Embryonic facial prominence (tissue), 1 donor: ENCODE measurements around the gene PRPF40B.
"Not testable (repeated sequence)": the region's sequence is repeated elsewhere in the genome, so short reads cannot be mapped to it uniquely, and the experiment has no call there.

Source experiments
- DNase-seq: peaks from one replicate; pipeline ENCODE4 v3.0.0-alpha.2; 2016; ENCODE audit errors: extremely low spot score

The PRPF40B gene

DNA sequence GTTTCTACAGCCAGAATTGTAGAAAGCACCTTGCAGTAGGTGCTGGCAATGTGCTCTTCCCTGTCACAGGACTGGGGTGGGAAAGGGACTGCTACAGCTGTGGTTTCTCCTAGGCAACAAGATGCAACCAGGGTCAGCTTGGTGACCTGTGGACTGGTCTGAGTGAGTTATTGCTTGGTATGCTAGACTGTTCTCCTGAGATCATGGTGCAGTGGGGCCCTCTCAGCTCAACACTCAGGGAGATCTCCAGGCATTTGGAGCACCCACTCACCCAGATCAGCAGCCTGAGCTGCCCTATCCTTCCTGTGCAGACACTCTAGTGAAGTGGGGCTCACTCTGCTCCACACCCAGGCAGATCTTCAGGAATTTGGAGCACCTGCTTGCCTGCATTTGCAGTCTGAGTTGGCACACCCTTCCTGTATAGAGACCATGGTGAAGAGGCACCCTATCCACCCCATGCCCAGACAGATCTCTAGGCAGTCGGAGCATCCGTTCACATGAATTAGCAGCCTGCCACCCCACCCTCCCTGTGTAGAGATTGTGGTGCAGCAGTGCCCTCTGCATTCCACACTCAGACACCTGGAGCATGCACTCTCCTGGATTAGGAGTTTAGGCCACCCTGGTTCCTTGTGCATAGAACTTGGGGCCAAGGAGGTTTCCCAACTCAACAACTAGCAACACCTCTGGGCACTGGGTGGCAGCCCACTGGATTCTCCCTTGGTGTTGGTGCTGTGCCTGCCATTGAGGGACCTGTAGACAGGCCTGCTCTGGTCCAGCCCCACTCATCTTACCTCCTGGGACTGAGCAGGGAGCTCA is 14.1 kb upstream of the PRPF40B start:
- no peak for DNase-seq

DNA sequence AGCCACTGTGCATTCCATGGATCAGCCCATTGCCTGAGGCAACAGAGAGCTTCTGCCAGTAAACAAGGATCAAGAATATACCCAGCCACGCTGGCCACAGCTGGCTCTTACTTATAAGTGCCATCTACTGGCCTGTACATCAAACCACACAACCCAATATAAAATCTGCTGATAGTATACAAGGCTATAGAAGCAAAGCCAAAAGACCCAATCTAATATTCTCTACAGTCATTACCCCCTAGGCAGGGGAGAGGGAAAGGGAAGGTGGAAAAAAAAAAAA is 13.5 kb upstream of the PRPF40B start:
- DNase-seq = no peak

DNA sequence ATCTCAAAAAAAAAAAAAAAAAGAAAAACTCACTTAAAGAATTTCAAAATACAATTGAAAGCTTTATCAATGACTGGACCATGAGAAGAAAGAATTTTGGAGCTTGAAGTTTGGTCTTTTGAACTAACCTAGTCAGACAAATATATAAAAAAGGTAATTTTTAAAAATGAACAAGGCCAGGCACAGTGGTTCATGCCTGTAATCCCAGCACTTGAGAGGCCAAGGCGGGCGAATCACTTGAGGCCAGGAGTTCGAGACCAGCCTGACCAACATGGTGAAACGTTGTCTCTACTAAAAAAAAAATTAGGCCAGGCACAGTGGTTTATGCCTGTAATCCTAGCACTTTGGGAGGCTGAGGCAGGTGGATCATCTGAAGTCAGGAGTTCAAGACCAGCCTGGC is 12.6 kb upstream of the PRPF40B start:
- not testable (repeated sequence) for DNase-seq

DNA sequence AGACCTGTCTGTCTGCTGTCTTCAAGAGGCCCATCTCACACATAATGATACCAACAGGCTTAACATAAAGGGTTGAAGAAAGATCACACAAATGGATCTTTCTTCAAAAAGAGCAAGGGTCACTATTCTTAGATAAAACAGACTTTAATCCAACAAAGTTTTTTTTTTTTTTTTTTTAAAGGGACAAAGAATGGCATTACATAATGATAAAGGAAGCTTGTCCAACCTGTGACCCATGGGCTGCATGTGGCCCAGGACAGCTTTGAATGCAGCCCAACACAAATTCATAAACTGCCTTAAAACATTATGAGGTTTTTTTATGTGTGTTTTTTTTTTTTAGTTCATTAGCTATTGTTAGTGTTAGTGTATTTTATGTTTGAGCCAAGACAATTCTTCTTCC is 11.2 kb upstream of the PRPF40B start:
- no peak for DNase-seq

DNA sequence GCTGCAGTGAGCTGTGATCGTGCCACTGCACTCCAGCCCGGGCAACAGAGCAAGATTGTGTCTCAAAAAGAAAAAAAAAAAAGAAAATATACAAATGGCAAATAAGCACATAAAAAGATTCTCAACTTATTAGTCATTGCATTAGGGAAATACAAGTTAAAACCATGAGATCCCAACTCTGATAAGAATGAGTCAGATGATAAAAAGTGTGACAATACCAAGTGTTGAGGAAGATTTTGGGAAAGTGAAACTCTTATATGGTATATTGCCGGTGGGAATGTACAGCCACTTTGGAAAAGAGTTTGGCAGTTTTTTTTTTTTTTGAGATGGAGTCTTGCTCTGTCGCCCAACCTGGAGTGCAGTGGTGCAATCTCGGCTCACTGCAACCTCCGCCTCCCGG is 7.6 kb upstream of the PRPF40B start:
- no peak for DNase-seq

DNA sequence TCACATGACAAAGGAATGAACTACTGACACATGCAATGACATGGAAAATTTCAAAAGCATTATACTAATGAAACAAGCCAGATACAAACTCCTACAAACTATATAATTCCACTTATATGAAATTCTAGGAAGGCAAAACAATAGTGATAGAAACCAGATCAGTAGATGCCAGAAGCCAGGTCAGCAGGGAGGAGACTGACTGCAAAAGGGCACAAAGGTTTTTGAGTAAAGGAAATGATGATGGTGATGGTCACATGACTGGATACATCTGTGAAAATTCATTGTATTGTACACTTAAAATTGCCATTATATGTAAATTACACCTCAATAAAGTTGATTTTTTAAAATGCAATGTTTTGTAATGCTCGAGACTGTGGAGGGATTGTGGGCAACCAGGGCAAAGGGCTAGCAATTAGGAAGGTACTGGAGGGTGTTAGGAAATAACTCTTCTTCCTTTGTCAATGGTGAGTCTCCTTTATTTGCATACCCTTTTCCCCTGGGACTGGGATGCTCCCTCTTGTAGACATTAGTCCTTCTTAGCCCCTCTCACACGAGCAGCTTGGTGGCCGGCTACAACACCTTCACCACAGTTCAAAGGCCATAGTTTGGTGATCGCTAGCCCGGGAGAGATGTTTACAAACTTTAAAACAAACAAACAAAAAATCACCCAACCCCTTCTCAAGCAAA is 6.7 kb upstream of the PRPF40B start:
- DNase-seq = no peak

DNA sequence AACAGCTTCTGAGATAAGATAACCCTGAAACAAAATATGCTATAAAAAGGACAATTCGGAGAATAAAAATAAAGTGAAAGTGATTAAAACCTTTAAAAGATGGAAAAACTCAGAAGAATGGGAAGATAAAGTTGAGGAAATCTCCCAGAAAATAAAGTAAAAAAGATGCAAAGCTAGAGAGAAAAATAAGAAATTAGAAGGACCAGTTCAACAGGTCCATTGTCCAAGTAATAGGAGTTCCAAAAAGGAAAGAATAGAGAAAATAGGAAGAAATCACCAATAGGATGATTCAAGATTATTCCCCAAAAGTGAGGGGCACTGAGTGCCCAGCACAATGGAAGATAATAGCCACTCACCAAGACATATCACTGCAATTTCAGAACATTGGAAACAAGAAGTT is 4.8 kb upstream of the PRPF40B start:
- DNase-seq = no peak

DNA sequence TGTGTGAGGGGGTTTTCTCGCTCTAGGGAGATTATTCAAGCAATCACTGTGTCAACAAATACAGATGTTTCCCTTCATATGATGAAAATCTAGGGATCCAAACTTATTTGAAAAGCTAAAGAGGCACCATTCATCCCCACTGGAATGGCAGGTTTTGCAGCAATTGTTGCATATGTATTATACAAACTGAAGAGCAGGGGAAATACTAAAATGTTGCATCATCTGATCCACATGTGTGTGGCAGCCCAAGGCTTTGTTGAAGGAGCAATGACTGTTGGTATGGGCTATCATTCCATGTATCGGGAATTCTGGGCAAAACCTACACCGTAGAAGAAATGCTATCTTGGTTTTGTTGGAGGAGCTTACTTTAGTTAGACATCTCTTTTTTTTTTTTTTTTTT is 4.1 kb upstream of the PRPF40B start:
- DNase-seq = no peak

DNA sequence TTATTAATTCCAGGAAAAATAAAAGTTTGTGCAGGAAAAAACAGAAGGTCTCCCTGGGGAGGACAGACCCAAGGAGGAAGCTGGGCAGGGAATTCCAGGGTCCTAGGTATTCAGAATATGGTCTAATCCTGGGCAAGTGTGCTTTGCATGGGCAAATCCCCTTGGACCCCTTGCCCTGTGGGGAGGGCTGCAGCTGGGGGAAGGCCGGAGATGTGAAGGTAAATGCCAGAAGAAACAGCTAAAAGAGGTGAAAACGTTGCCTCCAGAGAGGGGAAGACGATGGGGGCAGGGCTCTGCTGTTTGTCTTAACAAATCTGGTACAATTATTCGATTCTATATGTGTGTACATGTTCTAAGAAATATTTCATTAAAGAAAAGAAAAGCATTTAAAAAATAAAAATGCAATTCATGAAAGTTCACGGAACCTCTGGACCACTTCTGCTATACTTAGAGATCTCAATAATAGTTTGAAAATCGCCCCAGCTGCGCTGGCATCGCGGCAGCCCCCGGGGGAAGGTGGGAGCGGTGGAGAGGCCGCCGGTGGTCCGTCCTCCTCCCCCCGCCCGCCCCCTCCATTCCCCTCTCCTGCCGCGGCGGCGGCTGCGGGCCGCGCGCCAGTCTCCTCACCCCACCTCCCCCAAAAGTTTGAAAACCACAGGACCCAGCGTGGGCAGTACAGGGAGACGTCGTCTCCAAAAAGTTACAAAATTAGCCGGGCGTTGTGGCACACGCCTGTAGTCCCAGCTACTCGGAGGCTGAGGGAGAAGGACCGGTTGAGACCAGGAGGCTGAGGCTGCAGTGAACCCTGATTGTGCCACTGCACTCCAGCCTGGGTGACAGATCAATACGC is 1.5 kb upstream of the PRPF40B start:
- no peak for DNase-seq

DNA sequence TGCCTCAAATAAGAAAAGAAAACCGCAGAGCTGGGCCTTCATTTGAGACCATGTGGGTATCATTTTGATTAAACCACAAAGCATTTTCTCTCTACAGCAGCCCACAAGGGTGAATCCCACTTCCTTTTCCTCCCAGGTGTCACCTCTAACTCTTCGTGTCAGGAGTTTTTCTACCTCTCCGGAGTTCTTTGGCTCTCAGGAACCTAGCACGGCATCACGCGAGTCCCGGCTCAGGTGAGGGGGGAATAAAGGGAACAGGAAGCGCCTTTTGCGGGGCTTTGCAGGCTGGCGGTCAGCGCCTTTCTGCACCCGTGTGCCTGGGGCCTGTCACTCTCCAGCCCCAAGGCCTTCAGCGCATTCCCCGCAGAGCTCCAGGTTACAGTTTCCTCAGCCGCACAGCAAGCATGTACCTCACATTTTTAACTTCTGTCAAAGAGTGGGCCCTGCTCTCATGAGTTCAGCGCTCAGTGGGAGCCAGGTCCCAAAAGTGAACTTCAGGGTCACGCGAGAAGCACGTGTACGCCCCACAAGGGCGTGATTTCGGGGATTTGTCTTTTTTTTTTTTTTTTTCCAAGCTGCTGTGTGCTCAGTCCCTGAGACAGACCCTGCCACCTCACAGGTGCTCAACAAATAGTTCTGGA is 740 bp upstream of the PRPF40B start:
- DNase-seq = no peak

DNA sequence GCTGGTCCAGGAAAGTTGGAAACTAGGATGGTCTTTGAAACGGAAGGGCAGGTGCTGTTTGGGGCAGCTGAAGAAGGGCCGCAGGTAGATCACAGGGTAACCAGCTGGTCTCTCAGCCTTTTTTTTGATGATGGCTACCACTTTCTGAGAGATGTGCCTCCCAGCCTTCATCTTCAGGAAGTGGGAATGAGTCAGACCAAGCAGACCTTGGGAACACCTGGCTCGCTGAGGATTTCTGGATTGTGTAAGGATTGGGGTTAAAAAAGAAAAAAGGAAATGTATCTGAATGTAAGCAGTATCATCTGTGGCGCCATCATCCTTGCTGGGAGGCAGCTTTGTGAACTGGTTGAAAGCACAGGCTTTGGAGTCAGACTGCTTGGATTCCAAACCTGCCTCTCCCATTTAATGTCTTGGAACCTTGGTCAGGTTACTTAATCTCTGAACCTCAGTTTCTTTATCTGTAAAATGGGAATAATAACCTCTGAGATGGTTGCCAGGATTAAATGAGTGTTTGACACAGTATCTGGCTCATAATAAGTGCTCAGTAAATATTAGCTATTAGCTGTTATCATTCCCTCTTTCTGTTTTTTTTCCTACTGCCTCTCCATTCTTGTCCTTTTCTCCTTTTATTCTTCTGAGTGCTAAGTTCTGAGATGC is 1.7 kb downstream of the PRPF40B start:
- no peak for DNase-seq

DNA sequence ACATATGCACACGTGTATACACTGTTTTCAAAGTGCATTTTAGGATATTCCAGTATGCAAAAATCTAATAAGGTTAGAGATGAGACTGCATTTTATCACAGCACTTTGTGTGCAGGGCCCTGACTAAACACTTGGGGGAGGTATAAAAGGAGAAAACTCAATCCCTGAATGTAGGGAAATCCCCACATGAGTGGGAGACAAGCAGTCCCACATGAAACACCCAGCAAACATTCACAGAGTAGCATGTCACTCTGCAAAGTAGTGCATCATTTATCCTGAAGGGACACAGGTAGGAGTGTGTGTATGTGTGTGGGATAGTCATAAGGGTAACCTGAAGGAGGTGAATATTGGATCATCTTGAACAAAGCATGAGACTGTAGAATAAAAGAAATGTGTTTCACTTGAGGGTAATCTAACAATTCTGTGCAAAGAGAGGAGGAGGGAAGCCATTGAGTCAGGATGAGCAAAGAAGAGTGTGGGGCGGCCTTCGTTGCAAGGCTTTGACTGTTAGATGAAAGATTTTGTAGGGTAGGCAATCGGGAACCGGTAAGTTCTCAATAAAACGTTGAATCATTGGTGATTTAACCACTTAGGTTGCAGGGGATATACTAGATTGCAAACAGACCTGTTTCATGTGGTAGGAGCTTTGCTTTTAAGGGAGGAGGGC is 2.9 kb downstream of the PRPF40B start:
- DNase-seq = no peak

DNA sequence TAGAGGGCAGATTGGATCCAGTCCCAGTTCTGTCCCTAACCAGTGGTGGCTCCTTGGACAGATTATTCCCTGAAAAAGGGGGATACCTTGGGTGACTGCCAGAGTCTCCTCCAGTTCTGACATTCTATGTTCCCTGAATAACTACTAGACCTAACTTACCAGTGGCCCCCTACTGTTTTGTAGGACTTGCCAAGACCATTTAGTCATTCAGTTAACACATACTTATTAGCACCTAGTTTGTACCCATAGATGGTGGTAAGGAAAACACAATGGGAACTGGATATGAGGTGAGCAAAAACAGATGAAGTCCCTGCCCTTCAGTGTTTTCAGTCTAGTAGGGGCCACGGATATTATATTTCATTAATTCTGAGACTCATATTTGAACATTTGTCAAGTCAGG is 3.5 kb downstream of the PRPF40B start:
- DNase-seq = no peak

DNA sequence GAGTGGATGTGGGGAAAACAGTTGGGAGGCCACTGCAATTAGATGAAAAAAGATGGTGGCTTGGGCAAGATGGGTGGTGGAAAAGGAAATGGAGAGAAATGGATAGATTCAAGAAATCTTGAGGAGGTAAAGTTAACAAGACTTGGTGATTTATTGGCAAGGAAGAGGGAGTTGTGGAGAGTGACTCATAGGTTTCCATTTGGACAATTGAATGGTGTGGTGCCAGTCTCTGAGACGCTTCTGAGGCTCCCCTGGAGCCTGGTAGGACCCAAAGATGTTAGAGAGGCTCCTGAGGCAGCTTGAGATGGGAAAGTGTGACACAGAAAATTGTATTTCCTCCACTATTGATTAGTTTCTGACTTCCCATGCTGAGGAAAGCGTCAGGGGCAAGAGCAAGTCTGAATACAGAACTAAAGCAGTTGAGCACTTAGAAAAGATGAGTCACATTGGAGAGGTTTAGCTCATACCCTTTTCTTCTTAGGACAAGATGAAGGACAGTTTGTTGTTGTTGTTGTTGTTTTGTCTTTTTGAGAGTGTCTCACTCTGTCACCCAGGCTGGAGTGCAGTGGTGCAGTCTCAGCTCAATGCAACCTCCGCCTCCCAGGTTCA is 4.5 kb downstream of the PRPF40B start:
- DNase-seq = no peak

DNA sequence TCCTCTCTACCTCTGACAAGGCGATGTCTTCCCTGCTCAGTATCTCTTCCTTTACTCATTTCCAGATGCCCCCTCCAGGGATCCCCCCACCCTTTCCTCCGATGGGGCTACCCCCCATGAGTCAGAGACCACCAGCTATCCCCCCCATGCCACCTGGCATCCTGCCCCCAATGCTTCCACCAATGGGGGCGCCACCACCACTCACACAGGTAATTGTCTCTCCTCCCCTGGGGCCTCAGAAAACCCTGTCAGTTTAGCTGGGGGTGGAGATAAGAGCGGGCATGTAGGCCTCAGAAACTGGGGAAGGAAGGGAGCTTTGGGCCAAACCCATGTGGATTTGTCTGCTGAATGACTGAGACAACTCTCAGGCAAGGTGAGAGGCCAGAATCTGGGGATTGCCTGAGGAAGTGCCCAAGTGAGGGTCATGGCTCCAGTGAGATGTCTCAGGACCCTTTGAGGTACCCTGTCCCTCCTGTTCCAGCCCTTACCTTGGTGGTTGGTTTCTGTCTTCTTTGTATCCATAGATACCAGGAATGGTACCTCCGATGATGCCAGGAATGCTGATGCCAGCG is 8.1 kb downstream of the PRPF40B start:
- no peak for DNase-seq

DNA sequence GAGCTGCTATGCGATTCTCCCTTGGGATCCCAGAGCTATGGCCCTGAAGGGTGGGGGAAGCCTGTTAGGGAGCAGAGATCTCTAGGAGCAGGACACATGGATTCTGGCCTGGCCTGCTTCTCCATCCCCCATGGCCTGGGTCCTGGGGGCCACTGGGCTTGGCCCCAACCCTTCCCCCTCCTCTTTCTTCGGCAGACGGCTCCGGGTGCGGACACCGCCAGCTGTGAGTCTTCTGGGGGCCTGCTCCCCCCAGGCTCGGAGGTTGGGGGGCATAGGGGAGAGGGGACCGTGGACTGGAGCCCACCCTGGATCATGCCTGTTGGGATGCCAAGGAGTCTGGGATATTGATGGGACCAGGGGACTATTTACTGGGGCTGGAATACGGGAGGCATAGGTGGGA is 9.0 kb downstream of the PRPF40B start:
- no peak for DNase-seq

DNA sequence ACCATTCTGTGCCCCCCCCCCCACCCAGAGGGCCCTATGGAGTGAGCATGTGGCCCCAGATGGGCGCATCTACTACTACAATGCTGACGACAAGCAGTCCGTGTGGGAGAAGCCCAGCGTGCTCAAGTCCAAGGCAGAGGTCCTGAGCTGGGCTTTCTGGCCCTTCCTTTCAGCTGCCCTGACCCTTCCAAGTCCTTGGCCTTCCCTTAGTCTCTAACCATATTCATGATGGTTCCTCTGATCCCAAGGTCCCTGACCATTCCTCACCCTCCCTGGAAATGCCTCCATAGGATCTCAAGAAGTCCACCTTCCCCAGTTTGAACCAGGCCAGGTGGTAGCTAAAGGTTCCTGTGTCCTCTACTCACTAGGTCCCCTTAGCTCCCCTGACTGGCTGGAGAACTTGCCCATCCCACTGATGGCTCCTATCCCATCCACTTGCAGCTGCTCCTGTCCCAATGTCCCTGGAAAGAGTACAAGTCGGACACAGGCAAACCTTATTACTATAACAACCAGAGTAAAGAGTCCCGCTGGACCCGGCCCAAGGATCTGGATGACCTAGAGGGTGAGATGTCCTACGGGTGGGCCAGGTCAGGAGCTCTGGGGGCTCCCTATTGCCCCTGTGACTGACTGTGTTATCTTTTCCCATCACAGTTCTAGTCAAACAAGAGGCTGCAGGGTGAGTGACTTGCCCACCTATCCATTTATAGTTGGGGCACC is 9.8 kb downstream of the PRPF40B start:
- no peak for DNase-seq

DNA sequence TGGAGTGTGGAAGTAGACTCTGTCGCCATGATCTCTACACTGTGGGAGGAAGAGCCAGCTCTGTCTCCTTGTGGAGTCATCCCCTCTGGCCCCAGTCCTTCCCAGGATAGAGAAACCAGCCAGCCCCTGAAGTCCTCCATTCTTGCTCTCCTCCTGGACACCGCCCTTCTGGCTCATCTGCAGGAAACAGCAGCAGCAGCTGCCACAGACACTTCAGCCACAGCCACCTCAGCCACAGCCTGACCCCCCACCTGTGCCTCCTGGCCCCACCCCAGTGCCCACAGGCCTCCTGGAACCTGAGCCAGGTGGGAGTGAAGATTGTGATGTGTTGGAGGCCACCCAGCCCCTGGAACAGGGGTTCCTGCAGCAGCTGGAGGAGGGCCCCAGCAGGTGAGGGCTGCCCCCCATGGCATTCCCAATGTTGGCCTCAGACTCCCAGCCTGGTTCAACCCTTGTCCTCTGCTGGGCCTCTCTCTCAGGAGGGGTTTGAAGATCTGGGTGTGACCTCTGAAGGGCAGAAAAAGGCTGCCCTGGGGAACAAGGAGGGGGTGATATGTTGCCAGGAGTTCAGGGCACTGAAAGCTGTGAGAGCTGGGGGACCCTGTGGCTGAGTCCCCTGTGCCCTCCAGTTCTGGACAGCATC is 10.5 kb downstream of the PRPF40B start:
- DNase-seq = no peak

DNA sequence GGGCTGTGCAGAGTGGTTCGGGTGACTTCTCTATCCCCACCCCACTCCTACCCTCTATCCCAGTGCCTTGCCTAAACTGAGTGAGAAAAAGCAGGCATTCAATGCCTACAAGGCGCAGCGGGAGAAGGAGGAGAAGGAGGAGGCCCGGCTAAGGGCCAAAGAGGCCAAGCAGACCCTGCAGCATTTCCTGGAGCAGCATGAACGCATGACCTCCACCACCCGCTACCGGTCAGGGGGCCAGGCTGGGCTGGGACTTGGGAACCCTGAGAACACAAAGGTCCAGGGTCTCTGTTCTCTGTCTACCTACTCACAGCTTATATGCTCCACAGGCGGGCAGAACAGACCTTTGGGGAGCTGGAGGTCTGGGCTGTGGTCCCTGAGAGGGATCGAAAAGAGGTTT is 11.7 kb downstream of the PRPF40B start:
- DNase-seq = no peak
